HCT116 (cell line): Measurements from ENCODE around the gene STAMBPL1. TPM values are rescaled to one million over a fixed set of nuclear protein-coding genes. Genes with fewer than 3 reads are reported as not detected.

Experiments used
- ATAC-seq: fragments of 200-7000 bp; cut with Tn5 transposase; 2 replicates; pipeline ENCODE4 v1.9.1; 2020; ENCODE audit warnings: mild to moderate bottlenecking, moderate library complexity
- BruUV-seq: library from RNA; stranded (reverse); fragments of 400-500 nt; replicated peaks from 2 replicates; lab custom pipeline; 2021; lab: Mats Ljungman, UMichigan
- CTCF ChIA-PET: fragments of 300-600 bp; sonication (Branson Sonifier 250); formaldehyde crosslinking; loops from one replicate; lab custom pipeline; 2021; ENCODE audit warnings: antibody characterized with exemption; lab: Charles Lee
- POLR2A ChIA-PET: fragments of 300-600, 350-600 bp; sonication (Branson Sonifier 250); formaldehyde crosslinking; loops from one replicate; lab custom pipeline; 2021; ENCODE audit warnings: antibody characterized with exemption; lab: Charles Lee
- RAD21 ChIA-PET, 2 experiments: fragments of 300-600 bp; sonication (Branson Sonifier 250); formaldehyde crosslinking; loops; one replicate each; lab custom pipeline; 2023; ENCODE audit warnings: low total read pairs in 2 of 2; ENCODE audit not compliant: uncharacterized antibody in 2 of 2, unreplicated experiment in 2 of 2, low non-redundant PET in 1 of 2; lab: Charles Lee
- DNase-seq: peaks from one replicate; pipeline ENCODE4 v3.0.0-alpha.2; 2010; ENCODE audit warnings: low read depth, low spot score
- H2AFZ ChIP-seq: fragments of 200-600 bp; shearing (Covaris generic), sonication (generic); 2 replicates; pipeline ENCODE4 v1.6.1; 2017; ENCODE audit warnings: low read depth, mixed run types, mixed read lengths, antibody characterized with exemption, low read length; ENCODE audit not compliant: poor library complexity, severe bottlenecking
- H3K27ac ChIP-seq: 2 replicates; pipeline ENCODE4 v1.5.1; 2012; ENCODE audit warnings: low read depth, low read length
- H3K27me3 ChIP-seq: fragments of 200-600 bp; sonication (generic); 2 replicates; pipeline ENCODE4 v1.6.1; 2016; ENCODE audit warnings: mixed run types, low read length, mixed read lengths; ENCODE audit not compliant: insufficient read depth
- H3K36me3 ChIP-seq, 2 experiments: fragments of 200-500 bp in 1 of 2; fragments of 200-600 bp in 1 of 2; sonication (Bioruptor generic) in 1 of 2; sonication (generic) in 1 of 2; 2 replicates each; pipeline versions ENCODE4 v1.5.1 to v1.6.1; 2014 to 2016; ENCODE audit warnings: low read length in 2 of 2, inconsistent platforms in 1 of 2, mixed read lengths in 1 of 2, mixed run types in 1 of 2; ENCODE audit not compliant: insufficient read depth in 2 of 2, control insufficient read depth in 1 of 2
- H3K4me1 ChIP-seq, 2 experiments: fragments of 200-600 bp in 1 of 2; sonication (generic) in 1 of 2; 2 replicates each; pipeline versions ENCODE4 v1.5.1 to v1.6.1; 2012 to 2017; ENCODE audit warnings: low read length in 2 of 2, inconsistent platforms in 1 of 2, mild to moderate bottlenecking in 1 of 2, mixed read lengths in 1 of 2, mixed run types in 1 of 2, moderate library complexity in 1 of 2; ENCODE audit not compliant: insufficient read depth in 2 of 2, control insufficient read depth in 1 of 2
- H3K4me2 ChIP-seq: fragments of 200-600 bp; sonication (generic); 2 replicates; pipeline ENCODE4 v1.6.1; 2017; ENCODE audit warnings: mixed run types, low read length, mixed read lengths
- H3K4me3 ChIP-seq, 2 experiments: fragments of 200-600 bp in 1 of 2; sonication (generic) in 1 of 2; replicated peaks in 1 of 2; 2 replicates each; pipeline ENCODE4 v1.5.1; 2011 to 2016; ENCODE audit warnings: low read length in 2 of 2, control low read depth in 1 of 2, low read depth in 1 of 2, mild to moderate bottlenecking in 1 of 2, mixed read lengths in 1 of 2, mixed run types in 1 of 2
- H3K79me2 ChIP-seq: fragments of 200-600 bp; sonication (generic); 2 replicates; pipeline ENCODE4 v1.6.1; 2017; ENCODE audit warnings: mild to moderate bottlenecking, mixed run types, low read length, moderate library complexity, mixed read lengths; ENCODE audit not compliant: insufficient read depth
- H3K9ac ChIP-seq: fragments of 200-600 bp; sonication (generic); 2 replicates; pipeline ENCODE4 v1.6.1; 2016; ENCODE audit warnings: low read length, mixed read lengths
- H3K9me2 ChIP-seq: fragments of 200-600 bp; sonication (generic), shearing (Covaris generic); 2 replicates; pipeline ENCODE4 v1.6.1; 2017; ENCODE audit warnings: mixed run types, mild to moderate bottlenecking, moderate library complexity; ENCODE audit not compliant: insufficient read depth
- H3K9me3 ChIP-seq, 2 experiments: fragments of 200-500 bp in 1 of 2; fragments of 200-600 bp in 1 of 2; sonication (Bioruptor generic) in 1 of 2; sonication (generic) in 1 of 2; 2 replicates each; pipeline ENCODE4 v1.6.1; 2014 to 2017; ENCODE audit warnings: low read length in 2 of 2, mixed read lengths in 2 of 2, inconsistent platforms in 1 of 2, low read depth in 1 of 2, mild to moderate bottlenecking in 1 of 2, mixed run types in 1 of 2, moderate library complexity in 1 of 2; ENCODE audit not compliant: control insufficient read depth in 1 of 2, insufficient read depth in 1 of 2
- H4K20me1 ChIP-seq: fragments of 200-600 bp; sonication (generic), shearing (Covaris generic); 2 replicates; pipeline ENCODE4 v1.6.1; 2017; ENCODE audit warnings: mixed run types, mild to moderate bottlenecking, moderate library complexity; ENCODE audit not compliant: insufficient read depth
- CEBPB ChIP-seq: IDR thresholded peaks from 2 replicates; pipeline ENCODE4 v1.6.1; 2012; ENCODE audit warnings: low read depth
- EZH2 ChIP-seq: fragments of 200-600 bp; sonication (generic); IDR thresholded peaks from 2 replicates; pipeline ENCODE4 v1.6.1; 2017; ENCODE audit warnings: antibody characterized with exemption, mixed run types
- POLR2AphosphoS5 ChIP-seq: IDR thresholded peaks from 2 replicates; pipeline ENCODE4 v1.6.1; 2011; ENCODE audit warnings: mild to moderate bottlenecking, low read depth, low read length, moderate library complexity
- SP1 ChIP-seq: IDR thresholded peaks from 2 replicates; pipeline ENCODE4 v1.6.1; 2012; ENCODE audit warnings: low read depth
- SRF ChIP-seq: IDR thresholded peaks from 2 replicates; pipeline ENCODE4 v1.6.1; 2012; ENCODE audit warnings: low read depth
- intact Hi-C: fragments of 100-400 bp; cut with micrococcal nuclease; formaldehyde crosslinking; loops from 2 replicates; pipeline ENCODE4 v1.10.0; 2022
- total RNA-seq: library from RNA; stranded (reverse); gene quantifications from one replicate; pipeline ENCODE4 v1.2.1, GENCODE V29; 2021; ENCODE audit not compliant: unreplicated experiment
- TF ChIP-seq, protein P1 (sequence below): IDR thresholded peaks from 2 replicates; pipeline ENCODE4 v1.6.1; 2012

The STAMBPL1 gene
- total RNA-seq, 1 experiment from 2014 or later, result 11.0 TPM

DNA sequence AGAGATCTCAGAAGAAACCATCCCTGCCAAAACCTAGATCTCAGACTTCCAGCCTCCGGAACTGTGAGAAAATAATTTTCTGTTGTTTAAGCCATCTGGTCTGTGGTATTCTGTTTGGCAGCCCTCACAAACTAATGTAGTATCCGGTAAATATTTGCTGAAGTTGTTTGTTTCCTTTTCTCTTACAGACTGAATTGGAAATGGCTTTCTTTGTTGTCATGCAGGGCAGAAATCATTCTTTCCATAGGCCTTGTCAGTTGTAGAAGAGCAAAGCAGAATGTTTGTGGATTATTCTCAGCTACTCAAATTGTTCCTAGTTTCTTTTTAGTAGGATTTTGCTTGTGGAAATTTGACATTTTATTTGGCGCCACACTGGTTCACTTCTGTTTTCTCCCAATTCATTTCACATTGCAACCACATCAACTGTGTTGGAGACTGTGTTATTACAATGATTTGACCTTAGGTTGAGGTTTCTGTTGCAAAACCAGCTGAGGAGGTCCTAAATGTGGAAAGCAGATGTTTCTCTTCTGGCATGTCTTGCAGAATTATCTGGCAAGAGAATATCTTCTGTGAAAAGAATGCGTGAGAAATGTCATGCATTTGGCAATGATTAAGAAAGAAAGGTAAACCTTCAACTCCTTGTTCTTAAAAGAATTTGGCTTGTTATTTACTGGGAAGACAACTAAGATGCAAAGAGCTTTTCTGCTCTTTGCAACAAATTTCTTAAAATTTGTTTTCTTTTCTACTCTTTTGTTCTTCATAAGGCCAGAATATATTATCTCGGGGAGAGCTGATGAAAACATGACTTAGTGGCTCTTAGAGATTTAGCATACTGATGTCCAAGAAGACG lies 46.7 kb downstream of the STAMBPL1 start:
- H3K9me2 ChIP-seq, result no peaks in the 10 kb centered on the region
- no peak overlapping the region for H3K27ac ChIP-seq
- H3K9ac ChIP-seq, result no peak overlapping the region
- BruUV-seq, result no TSS peak
- no peaks in the 10 kb centered on the region for H3K4me1 ChIP-seq
- H3K4me3 ChIP-seq, result no peak overlapping the region
- H3K27me3 ChIP-seq, result no peaks in the 10 kb centered on the region
- H2AFZ ChIP-seq, result no peak overlapping the region
- ChIA-PET RAD21 (no interaction called here), POLR2A (no interaction called here), CTCF (interaction anchor here (3.1 kb wide), 1 partner anchor 91 kb away, joined by 9 read pairs; no protein-coding TSS in a partner anchor)
- TF ChIP-seq CEBPB (no peak), POLR2AphosphoS5 (no peak), SRF (no peak), SP1 (no peak)
- TF ChIP-seq, protein P1, sequence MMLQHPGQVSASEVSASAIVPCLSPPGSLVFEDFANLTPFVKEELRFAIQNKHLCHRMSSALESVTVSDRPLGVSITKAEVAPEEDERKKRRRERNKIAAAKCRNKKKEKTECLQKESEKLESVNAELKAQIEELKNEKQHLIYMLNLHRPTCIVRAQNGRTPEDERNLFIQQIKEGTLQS, result no peak
- no peak overlapping the region for H3K4me2 ChIP-seq
- H4K20me1 ChIP-seq, result no peaks in the 10 kb centered on the region
- intact Hi-C loops, result no loop called here
- DNase-seq (no peak), ATAC-seq (no peak)
- no peaks in the 10 kb centered on the region for H3K79me2 ChIP-seq
- no peaks in the 10 kb centered on the region for H3K9me3 ChIP-seq
- H3K36me3 ChIP-seq, result no peaks in the 10 kb centered on the region

DNA sequence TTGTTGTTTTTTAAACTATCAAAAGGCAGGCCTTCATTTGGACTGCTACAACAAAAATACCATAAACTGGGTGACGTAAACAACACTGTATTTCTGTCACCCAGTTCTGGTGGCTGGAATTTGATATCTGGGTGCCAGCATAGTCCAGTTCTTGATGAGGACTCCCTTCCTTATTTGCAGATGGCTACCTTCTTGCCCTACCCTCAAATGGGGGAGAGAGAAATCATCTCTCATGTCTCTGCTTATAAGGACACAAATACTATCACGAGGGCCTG lies 47.3 kb downstream of the STAMBPL1 start:
- ChIA-PET CTCF (interaction anchor here (3.1 kb wide), 1 partner anchor 91 kb away, joined by 9 read pairs; no protein-coding TSS in a partner anchor), RAD21 (no interaction called here), POLR2A (no interaction called here)
- Histone ChIP-seq H3K4me1 (peaks cover 1 to 2% of the 10 kb centered on the region in 2 experiments; a peak in 3 of 4 replicates), H3K27ac (no peak overlapping the region), H2AFZ (no peak overlapping the region), H3K4me3 (no peak overlapping the region), H3K4me2 (no peak overlapping the region), H4K20me1 (no peaks in the 10 kb centered on the region), H3K36me3 (no peaks in the 10 kb centered on the region), H3K79me2 (no peaks in the 10 kb centered on the region), H3K9me3 (no peaks in the 10 kb centered on the region), H3K9me2 (no peaks in the 10 kb centered on the region), H3K9ac (no peak overlapping the region), H3K27me3 (no peaks in the 10 kb centered on the region)
- DNase-seq, result no peak
- no TSS peak for BruUV-seq
- TF ChIP-seq SRF (no peak), EZH2 (no peak), SP1 (no peak)
- intact Hi-C loops, result no loop called here
- no peak for ATAC-seq
